Measurements from ENCODE around the gene CCL21.

DNA sequence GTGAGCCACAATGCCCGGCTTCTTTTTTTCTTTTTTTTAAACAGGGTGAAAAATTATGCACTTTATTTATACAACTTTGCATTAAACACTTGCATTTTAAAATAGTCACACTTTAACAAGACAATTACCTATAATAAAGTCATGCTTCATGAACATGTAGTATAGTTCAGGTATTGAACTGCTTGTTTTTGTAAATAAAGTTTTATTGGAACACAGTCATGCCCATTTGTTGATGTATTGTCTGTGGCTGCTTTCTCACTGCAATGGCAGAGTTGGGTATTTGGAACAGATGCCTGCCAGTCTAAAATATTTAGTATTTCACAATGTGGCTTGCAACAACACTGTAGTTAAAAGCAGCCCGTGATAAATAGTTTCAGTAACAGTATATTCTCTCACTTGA lies 32.8 kb upstream of the CCL21 start:
- TF ChIP-seq, protein P1, sequence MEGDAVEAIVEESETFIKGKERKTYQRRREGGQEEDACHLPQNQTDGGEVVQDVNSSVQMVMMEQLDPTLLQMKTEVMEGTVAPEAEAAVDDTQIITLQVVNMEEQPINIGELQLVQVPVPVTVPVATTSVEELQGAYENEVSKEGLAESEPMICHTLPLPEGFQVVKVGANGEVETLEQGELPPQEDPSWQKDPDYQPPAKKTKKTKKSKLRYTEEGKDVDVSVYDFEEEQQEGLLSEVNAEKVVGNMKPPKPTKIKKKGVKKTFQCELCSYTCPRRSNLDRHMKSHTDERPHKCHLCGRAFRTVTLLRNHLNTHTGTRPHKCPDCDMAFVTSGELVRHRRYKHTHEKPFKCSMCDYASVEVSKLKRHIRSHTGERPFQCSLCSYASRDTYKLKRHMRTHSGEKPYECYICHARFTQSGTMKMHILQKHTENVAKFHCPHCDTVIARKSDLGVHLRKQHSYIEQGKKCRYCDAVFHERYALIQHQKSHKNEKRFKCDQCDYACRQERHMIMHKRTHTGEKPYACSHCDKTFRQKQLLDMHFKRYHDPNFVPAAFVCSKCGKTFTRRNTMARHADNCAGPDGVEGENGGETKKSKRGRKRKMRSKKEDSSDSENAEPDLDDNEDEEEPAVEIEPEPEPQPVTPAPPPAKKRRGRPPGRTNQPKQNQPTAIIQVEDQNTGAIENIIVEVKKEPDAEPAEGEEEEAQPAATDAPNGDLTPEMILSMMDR (IDR thresholded peaks at IDR 0.05) = no peak
- TF ChIP-seq POLR2A (IDR thresholded peaks at IDR 0.05) = no peak
